Gastroesophageal sphincter (tissue), 4 donors: ENCODE results near the gene MSMP. TPM values are rescaled to one million over a fixed set of nuclear protein-coding genes. Genes with fewer than 3 reads are reported as not detected.

Source experiments
- ATAC-seq: fragments of 150-250 bp; one replicate; pipeline ENCODE4 v1.9.1; 2016; ENCODE audit warnings: mild to moderate bottlenecking, moderate library complexity
- H3K27ac ChIP-seq, 4 donors: fragments of 200-600 bp; sonication (generic) in 3 of 4; 1 replicate in 3 of 4; 2 replicates in 1 of 4; pipeline ENCODE4 v1.5.1; 2016 to 2019
- H3K27me3 ChIP-seq: fragments of 200-600 bp; sonication (generic); one replicate; pipeline ENCODE4 v1.5.1; 2019
- H3K36me3 ChIP-seq, 2 donors: fragments of 200-600 bp; sonication (generic); one replicate each; pipeline ENCODE4 v1.5.1; 2019; ENCODE audit warnings: control low read depth in 1 of 2
- H3K4me1 ChIP-seq, 3 donors: fragments of 200-600 bp; sonication (generic); 1 replicate in 2 of 3; 2 replicates in 1 of 3; pipeline ENCODE4 v1.5.1; 2016 to 2019; ENCODE audit warnings: control low read depth in 2 of 3
- H3K4me3 ChIP-seq, 2 donors: fragments of 200-600 bp; sonication (generic); one replicate each; pipeline ENCODE4 v1.5.1; 2019; ENCODE audit warnings: mild to moderate bottlenecking in 1 of 2, moderate library complexity in 1 of 2
- H3K9me3 ChIP-seq, 3 donors: fragments of 200-600 bp; sonication (generic); one replicate each; pipeline ENCODE4 v1.5.1; 2017 to 2019; ENCODE audit warnings: control low read depth in 2 of 3
- CTCF ChIP-seq, 4 experiments: fragments of 200-600 bp in 2 of 4; fragments of 450-650 bp in 2 of 4; sonication (generic) in 1 of 4; IDR thresholded peaks; one replicate each; pipeline ENCODE4 v1.5.1; 2017 to 2019; ENCODE audit warnings: antibody characterized with exemption in 4 of 4, mild to moderate bottlenecking in 2 of 4, moderate library complexity in 2 of 4
- EP300 ChIP-seq: sonication (generic); formaldehyde crosslinking; IDR thresholded peaks from one replicate; pipeline ENCODE4 v1.6.1; 2017; ENCODE audit warnings: antibody characterized with exemption, mild to moderate bottlenecking
- POLR2A ChIP-seq, 2 donors: fragments of 450-650 bp; IDR thresholded peaks; one replicate each; pipeline ENCODE4 v1.6.1; 2017; ENCODE audit warnings: antibody characterized with exemption in 2 of 2, mild to moderate bottlenecking in 2 of 2, moderate library complexity in 1 of 2
- POLR2AphosphoS5 ChIP-seq: sonication (generic); formaldehyde crosslinking; IDR thresholded peaks from one replicate; pipeline ENCODE4 v1.6.1; 2017; ENCODE audit warnings: antibody characterized with exemption
- whole genome bisulfite sequencing, 2 donors: methylation state at CpG; one replicate each; pipeline ENCODE4 v1.1.5; 2018; ENCODE audit warnings: low coverage in 1 of 2; 5-methylcytosine and 5-hydroxymethylcytosine counted together
- small RNA-seq, 4 donors: library from RNA; depleted of rRNA; stranded (forward); fragments of <200 nt; gene quantifications; one replicate each; pipeline ENCODE3, GENCODE V24; 2016
- total RNA-seq, 4 donors: library from RNA; depleted of rRNA; stranded (reverse); fragments of >200 nt; gene quantifications; one replicate each; pipeline ENCODE4 v1.1.0, GENCODE V29; 2016

Gene MSMP
- total RNA-seq, 4 donors from 2014 or later: 2.0 TPM; not detected in 3

DNA sequence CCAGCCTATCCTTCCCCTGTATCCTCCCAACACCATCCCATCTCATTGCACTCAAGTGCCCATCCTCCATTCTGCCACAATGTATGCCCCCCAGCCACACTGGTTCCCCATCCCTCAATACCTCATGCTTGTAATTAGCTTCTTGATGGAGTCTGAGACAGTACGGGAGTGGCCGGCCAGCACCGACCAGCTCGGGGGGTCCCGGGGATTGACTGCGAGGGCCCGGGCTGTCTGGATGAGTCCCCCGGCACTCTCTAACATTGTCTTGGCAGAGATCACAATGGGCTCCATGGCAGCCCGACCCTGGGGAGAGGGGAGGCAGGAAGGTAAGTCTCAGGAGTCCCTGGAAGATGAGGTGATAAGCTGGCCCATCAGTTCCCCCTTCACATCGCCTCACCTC lies 47.1 kb downstream of the MSMP start:
- no peaks in the 10 kb centered on the region for H3K9me3 ChIP-seq
- H3K27ac ChIP-seq: peak overlapping the region in 3 of 4 donors; percentile 96 to 99 (median 98)
- no peaks in the 10 kb centered on the region for H3K4me1 ChIP-seq
- no peak overlapping the region for H3K4me3 ChIP-seq
- no CpG with 5 or more reads among the region's 10 CpGs for WGBS, 2 donors
- ATAC-seq: no peak
- no peaks in the 10 kb centered on the region for H3K27me3 ChIP-seq
- no peak for TF ChIP-seq EP300
- TF ChIP-seq POLR2A (IDR thresholded peaks at IDR 0.05): no peak
- TF ChIP-seq POLR2AphosphoS5: no peak
- TF ChIP-seq CTCF (IDR thresholded peaks at IDR 0.05): no peak
- H3K36me3 ChIP-seq: peaks cover 13 to 100% of the 10 kb centered on the region in 2 donors

GRCh38 chr9:35705836-35706430 lies 48.1 kb downstream of the MSMP start:
- H3K9me3 ChIP-seq: no peaks in the 10 kb centered on the region
- H3K4me3 ChIP-seq: no peak overlapping the region
- H3K36me3 ChIP-seq: peaks cover 13 to 100% of the 10 kb centered on the region in 2 donors
- 92% methylated on average over 2 of the region's 7 CpGs; no CpG with 5 or more reads in 1 of the 2 donors for WGBS, 2 donors
- H3K27ac ChIP-seq: peak overlapping the region in 3 of 4 donors; percentile 96 to 99 (median 98)
- TF ChIP-seq CTCF (IDR thresholded peaks at IDR 0.05) (no peak), POLR2A (IDR thresholded peaks at IDR 0.05) (no peak), POLR2AphosphoS5 (no peak), EP300 (no peak)
- H3K4me1 ChIP-seq: no peaks in the 10 kb centered on the region
- ATAC-seq: no peak
- H3K27me3 ChIP-seq: no peaks in the 10 kb centered on the region

GRCh38 chr9:35705372-35705771 lies 48.7 kb downstream of the MSMP start:
- Histone ChIP-seq H3K27ac (peak overlapping the region in 3 of 4 donors; percentile 96 to 99 (median 98)), H3K4me1 (no peaks in the 10 kb centered on the region), H3K27me3 (no peaks in the 10 kb centered on the region), H3K36me3 (peaks cover 13 to 100% of the 10 kb centered on the region in 2 donors), H3K4me3 (no peak overlapping the region), H3K9me3 (no peaks in the 10 kb centered on the region)
- TF ChIP-seq POLR2A (IDR thresholded peaks at IDR 0.05): no peak
- no peak for TF ChIP-seq CTCF (IDR thresholded peaks at IDR 0.05)
- TF ChIP-seq EP300: no peak
- no peak for TF ChIP-seq POLR2AphosphoS5
- no peak for ATAC-seq
- WGBS, 2 donors: 60% methylated on average over 2 of the region's 8 CpGs; no CpG with 5 or more reads in 1 of the 2 donors

GRCh38 chr9:35703906-35704672 lies 50.0 kb downstream of the MSMP start:
- no peak overlapping the region for H3K4me3 ChIP-seq
- ATAC-seq: no peak
- peak overlapping the region in 3 of 4 donors; percentile 96 to 99 (median 98) for H3K27ac ChIP-seq
- peaks cover 0 to 2% (median 0%) of the 10 kb centered on the region in 3 donors for H3K4me1 ChIP-seq
- H3K9me3 ChIP-seq: no peaks in the 10 kb centered on the region
- TF ChIP-seq POLR2A (IDR thresholded peaks at IDR 0.05): no peak
- TF ChIP-seq POLR2AphosphoS5: peak; percentile 14
- H3K27me3 ChIP-seq: no peaks in the 10 kb centered on the region
- peaks cover 13 to 100% of the 10 kb centered on the region in 2 donors for H3K36me3 ChIP-seq
- 79 to 83% methylated on average over 6 to 10 of the region's 26 CpGs for WGBS, 2 donors

Small RNAs within 50 kb of the gene (small RNA-seq; reads per million reads assigned to genes)
- 0 to 0.62 (median 0.06) reads per million in 4 donors for gene MIR6853

Other genes starting within 250 kb of the MSMP start
- gene TESK1, start 149.0 kb downstream of the MSMP start, total RNA-seq: 10 to 100 TPM; 38.2 to 77.1 (median 40.2) TPM
- gene CD72, start 135.9 kb downstream of the MSMP start, total RNA-seq: 1 to 10 TPM; 1.0 to 2.0 (median 1.5) TPM
- gene SIT1, start 103.3 kb downstream of the MSMP start, total RNA-seq: 1 to 10 TPM in 3 of 4 donors, not detected in 1; 1.2 to 1.6 (median 1.6) TPM
- 1,000 to 10,000 TPM; 1,650 to 4,855 (median 3,807) TPM for gene RMRP, start 96.3 kb downstream of the MSMP start, total RNA-seq
- 10 to 100 TPM; 61.9 to 94.2 (median 87.0) TPM for gene CCDC107, start 96.0 kb downstream of the MSMP start, total RNA-seq
- gene ARHGEF39, start 89.1 kb downstream of the MSMP start, total RNA-seq: 1 to 10 TPM in 2 of 4 donors, under 1 TPM in 2; 0.52 to 2.2 (median 0.81) TPM
- 1 to 10 TPM in 1 of 4 donors, not detected in 3; 3.9 TPM for gene CA9, start 80.3 kb downstream of the MSMP start, total RNA-seq
- over 10,000 TPM in 3 of 4 donors, 1,000 to 10,000 TPM in 1; 7,572 to 13,568 (median 12,084) TPM for gene TPM2, start 64.4 kb downstream of the MSMP start, total RNA-seq
- 1,000 to 10,000 TPM in 3 of 4 donors, 100 to 1,000 TPM in 1; 888 to 1,583 (median 1,047) TPM for gene TLN1, start 22.1 kb downstream of the MSMP start, total RNA-seq
- gene CREB3, start 21.6 kb downstream of the MSMP start, total RNA-seq: 100 to 1,000 TPM in 1 of 4 donors, 10 to 100 TPM in 3; 75.0 to 104 (median 83.7) TPM
- gene GBA2, start 5.0 kb downstream of the MSMP start, total RNA-seq: 10 to 100 TPM; 35.3 to 81.1 (median 54.3) TPM
- gene RGP1, start 5.0 kb downstream of the MSMP start, total RNA-seq: 10 to 100 TPM; 19.7 to 34.4 (median 23.4) TPM
- gene NPR2, start 37.3 kb upstream of the MSMP start, total RNA-seq: 10 to 100 TPM; 12.7 to 39.3 (median 34.5) TPM
- gene SPAG8, start 58.0 kb upstream of the MSMP start, total RNA-seq: 1 to 10 TPM in 3 of 4 donors, under 1 TPM in 1; 0.81 to 2.1 (median 1.4) TPM
- gene HINT2, start 60.8 kb upstream of the MSMP start, total RNA-seq: 10 to 100 TPM; 12.7 to 29.4 (median 18.7) TPM
- gene FAM221B, start 74.5 kb upstream of the MSMP start, total RNA-seq: not detected
- 10 to 100 TPM; 11.7 to 23.8 (median 18.6) TPM for gene TMEM8B, start 75.0 kb upstream of the MSMP start, total RNA-seq
- gene OR13J1, start 116.1 kb upstream of the MSMP start, total RNA-seq: not detected
- gene HRCT1, start 151.9 kb upstream of the MSMP start, total RNA-seq: 10 to 100 TPM in 3 of 4 donors, 1 to 10 TPM in 1; 4.0 to 32.7 (median 17.0) TPM
- 1 to 10 TPM in 3 of 4 donors, under 1 TPM in 1; 0.62 to 5.5 (median 2.6) TPM for gene SPAAR, start 155.2 kb upstream of the MSMP start, total RNA-seq
- not detected for gene OR2S2, start 203.9 kb upstream of the MSMP start, total RNA-seq